ENCODE measurements around the gene CSNK2A1.

GRCh38 chr20:544153-544725, 649 bp upstream of the CSNK2A1 start:
- TF ChIP-seq CTCF (IDR thresholded peaks at IDR 0.05) (no peak), POLR2A (IDR thresholded peaks at IDR 0.05) (no peak)
